Measurements from ENCODE around the gene SERPINB11.
"Not testable (repeated sequence)": the region's sequence is repeated elsewhere in the genome, so short reads cannot be mapped to it uniquely, and the experiment has no call there.

Gene SERPINB11

GRCh38 chr18:63757541-63757940 lies 54.8 kb downstream of the SERPINB11 start:
- Histone ChIP-seq H4K20me1 (ENCODE audit: control insufficient read depth, insufficient read depth, low read depth, low read length) (no peaks in the 10 kb centered on the region), H3K9me2 (replicated peaks; ENCODE audit: control insufficient read depth, low read length) (no peaks in the 10 kb centered on the region), H3K36me3 (ENCODE audit: control insufficient read depth, low read length) (no peaks in the 10 kb centered on the region), H3K27me3 (ENCODE audit: control insufficient read depth, low read length) (no peaks in the 10 kb centered on the region), H3K9me3 (ENCODE audit: control insufficient read depth, insufficient read depth, low read length) (peaks cover 4% of the 10 kb centered on the region; the same call in 1 of the 2 replicates), H3K27ac (ENCODE audit: low read depth, low read length) (no peak overlapping the region), H3K4me1 (ENCODE audit: control insufficient read depth, low read length) (no peaks in the 10 kb centered on the region), H3F3A (ENCODE audit: control insufficient read depth, insufficient read depth) (no peaks in the 10 kb centered on the region), H3K4me3 (ENCODE audit: low read length) (no peak overlapping the region), H3K79me2 (ENCODE audit: control insufficient read depth, low read length) (no peaks in the 10 kb centered on the region), H3K4me2 (ENCODE audit: low read length) (no peak overlapping the region)
- TF ChIP-seq CTCF (IDR thresholded peaks at IDR 0.05; ENCODE audit: low read depth, low read length, poor library complexity, severe bottlenecking): no peak
- TF ChIP-seq EZH2phosphoT487 (IDR thresholded peaks at IDR 0.05; ENCODE audit: borderline replicate concordance, low read length): no peak

- Histone ChIP-seq H4K20me1 (ENCODE audit: control insufficient read depth, insufficient read depth, low read depth, low read length) (no peaks in the 10 kb centered on the region), H3K27ac (ENCODE audit: low read depth, low read length) (no peak overlapping the region), H3F3A (ENCODE audit: control insufficient read depth, insufficient read depth) (no peaks in the 10 kb centered on the region), H3K4me3 (ENCODE audit: low read length) (no peak overlapping the region), H3K4me1 (ENCODE audit: control insufficient read depth, low read length) (no peaks in the 10 kb centered on the region), H3K9me2 (replicated peaks; ENCODE audit: control insufficient read depth, low read length) (no peaks in the 10 kb centered on the region), H3K9me3 (ENCODE audit: control insufficient read depth, insufficient read depth, low read length) (peaks cover 4% of the 10 kb centered on the region; the same call in 1 of the 2 replicates), H3K36me3 (ENCODE audit: control insufficient read depth, low read length) (no peaks in the 10 kb centered on the region), H3K4me2 (ENCODE audit: low read length) (no peak overlapping the region), H3K27me3 (ENCODE audit: control insufficient read depth, low read length) (no peaks in the 10 kb centered on the region), H3K79me2 (ENCODE audit: control insufficient read depth, low read length) (no peaks in the 10 kb centered on the region)
- TF ChIP-seq EZH2phosphoT487 (IDR thresholded peaks at IDR 0.05; ENCODE audit: borderline replicate concordance, low read length) (no peak), CTCF (IDR thresholded peaks at IDR 0.05; ENCODE audit: low read depth, low read length, poor library complexity, severe bottlenecking) (no peak)
Measured at GRCh38 chr18:63758615-63759240, 56.0 kb downstream of the SERPINB11 start.

GRCh38 chr18:63759786-63760185 lies 57.0 kb downstream of the SERPINB11 start:
- not testable (repeated sequence) for H3K9me3 ChIP-seq (ENCODE audit: control insufficient read depth, insufficient read depth, low read length); H3K36me3 ChIP-seq (ENCODE audit: control insufficient read depth, low read length); H3K4me1 ChIP-seq (ENCODE audit: control insufficient read depth, low read length); H3K4me3 ChIP-seq (ENCODE audit: low read length); H3K27me3 ChIP-seq (ENCODE audit: control insufficient read depth, low read length); H3K4me2 ChIP-seq (ENCODE audit: low read length); H3K79me2 ChIP-seq (ENCODE audit: control insufficient read depth, low read length); H3F3A ChIP-seq (ENCODE audit: control insufficient read depth, insufficient read depth); H3K27ac ChIP-seq (ENCODE audit: low read depth, low read length); H3K9me2 ChIP-seq (replicated peaks; ENCODE audit: control insufficient read depth, low read length); H4K20me1 ChIP-seq (ENCODE audit: control insufficient read depth, insufficient read depth, low read depth, low read length)

GRCh38 chr18:63762518-63762917 lies 59.8 kb downstream of the SERPINB11 start:
- Histone ChIP-seq H3K27ac (ENCODE audit: low read depth, low read length) (no peak overlapping the region), H3K27me3 (ENCODE audit: control insufficient read depth, low read length) (no peaks in the 10 kb centered on the region), H3K9me3 (ENCODE audit: control insufficient read depth, insufficient read depth, low read length) (peaks cover 4% of the 10 kb centered on the region; the same call in 1 of the 2 replicates), H3K9me2 (replicated peaks; ENCODE audit: control insufficient read depth, low read length) (no peaks in the 10 kb centered on the region), H3K4me3 (ENCODE audit: low read length) (no peak overlapping the region), H3F3A (ENCODE audit: control insufficient read depth, insufficient read depth) (no peaks in the 10 kb centered on the region), H3K4me1 (ENCODE audit: control insufficient read depth, low read length) (no peaks in the 10 kb centered on the region), H3K79me2 (ENCODE audit: control insufficient read depth, low read length) (no peaks in the 10 kb centered on the region), H3K36me3 (ENCODE audit: control insufficient read depth, low read length) (no peaks in the 10 kb centered on the region), H3K4me2 (ENCODE audit: low read length) (no peak overlapping the region), H4K20me1 (ENCODE audit: control insufficient read depth, insufficient read depth, low read depth, low read length) (no peaks in the 10 kb centered on the region)
- no peak for TF ChIP-seq CTCF (IDR thresholded peaks at IDR 0.05; ENCODE audit: low read depth, low read length, poor library complexity, severe bottlenecking)
- TF ChIP-seq EZH2phosphoT487 (IDR thresholded peaks at IDR 0.05; ENCODE audit: borderline replicate concordance, low read length): no peak

All from DOHH2 (cell line).